WTC11 (cell line): Measurements from ENCODE around the gene BCAR3. TPM values are rescaled to one million over a fixed set of nuclear protein-coding genes. Genes with fewer than 3 reads are reported as not detected.

Experiments used
- ARID4B ChIP-seq: sonication (generic); formaldehyde crosslinking; IDR thresholded peaks from 2 replicates; pipeline ENCODE4 v1.8.0; 2023; ENCODE audit warnings: missing genetic modification reagents, mild to moderate bottlenecking, borderline replicate concordance
- ESRRA ChIP-seq: sonication (generic); formaldehyde crosslinking; IDR thresholded peaks from 2 replicates; pipeline ENCODE4 v1.8.1; 2022; ENCODE audit warnings: mild to moderate bottlenecking, missing genetic modification reagents, borderline replicate concordance
- GRHL2 ChIP-seq: fragments of 250-450 bp; sonication (Bioruptor Pico); IDR thresholded peaks from 2 replicates; pipeline ENCODE4 v1.8.0; 2022; ENCODE audit warnings: mild to moderate bottlenecking, moderate library complexity; ENCODE audit not compliant: insufficient replicate concordance, severe bottlenecking
- ZBTB21 ChIP-seq: sonication (generic); formaldehyde crosslinking; IDR thresholded peaks from 2 replicates; pipeline ENCODE4 v1.8.1; 2023; ENCODE audit warnings: mild to moderate bottlenecking, missing genetic modification reagents, borderline replicate concordance
- ZNF512 ChIP-seq: sonication (generic); formaldehyde crosslinking; IDR thresholded peaks from 2 replicates; pipeline ENCODE4 v1.8.1; 2022; ENCODE audit warnings: missing genetic modification reagents, borderline replicate concordance
- total RNA-seq: library from RNA; stranded (reverse); gene quantifications from 3 replicates; pipeline ENCODE4 v1.2.3, GENCODE V29; 2021
- TF ChIP-seq, protein P1 (sequence below): sonication (generic); formaldehyde crosslinking; IDR thresholded peaks from 2 replicates; pipeline ENCODE4 v1.8.0; 2023; ENCODE audit warnings: missing genetic modification reagents
- TF ChIP-seq, protein P2 (sequence below): sonication (generic); formaldehyde crosslinking; IDR thresholded peaks from 2 replicates; pipeline ENCODE4 v1.8.1; 2023; ENCODE audit warnings: mild to moderate bottlenecking, missing genetic modification reagents, borderline replicate concordance

BCAR3 gene
- total RNA-seq, 1 experiment from 2014 or later = 14.8 TPM

- TF ChIP-seq ZNF512 (CRISPR knock-in tag) (no peak), ARID4B (CRISPR knock-in tag) (no peak), GRHL2 (no peak), ESRRA (CRISPR knock-in tag) (no peak), ZBTB21 (no peak)
- TF ChIP-seq, protein P1, sequence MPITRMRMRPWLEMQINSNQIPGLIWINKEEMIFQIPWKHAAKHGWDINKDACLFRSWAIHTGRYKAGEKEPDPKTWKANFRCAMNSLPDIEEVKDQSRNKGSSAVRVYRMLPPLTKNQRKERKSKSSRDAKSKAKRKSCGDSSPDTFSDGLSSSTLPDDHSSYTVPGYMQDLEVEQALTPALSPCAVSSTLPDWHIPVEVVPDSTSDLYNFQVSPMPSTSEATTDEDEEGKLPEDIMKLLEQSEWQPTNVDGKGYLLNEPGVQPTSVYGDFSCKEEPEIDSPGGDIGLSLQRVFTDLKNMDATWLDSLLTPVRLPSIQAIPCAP (CRISPR knock-in tag) = no peak
- TF ChIP-seq, protein P2, sequence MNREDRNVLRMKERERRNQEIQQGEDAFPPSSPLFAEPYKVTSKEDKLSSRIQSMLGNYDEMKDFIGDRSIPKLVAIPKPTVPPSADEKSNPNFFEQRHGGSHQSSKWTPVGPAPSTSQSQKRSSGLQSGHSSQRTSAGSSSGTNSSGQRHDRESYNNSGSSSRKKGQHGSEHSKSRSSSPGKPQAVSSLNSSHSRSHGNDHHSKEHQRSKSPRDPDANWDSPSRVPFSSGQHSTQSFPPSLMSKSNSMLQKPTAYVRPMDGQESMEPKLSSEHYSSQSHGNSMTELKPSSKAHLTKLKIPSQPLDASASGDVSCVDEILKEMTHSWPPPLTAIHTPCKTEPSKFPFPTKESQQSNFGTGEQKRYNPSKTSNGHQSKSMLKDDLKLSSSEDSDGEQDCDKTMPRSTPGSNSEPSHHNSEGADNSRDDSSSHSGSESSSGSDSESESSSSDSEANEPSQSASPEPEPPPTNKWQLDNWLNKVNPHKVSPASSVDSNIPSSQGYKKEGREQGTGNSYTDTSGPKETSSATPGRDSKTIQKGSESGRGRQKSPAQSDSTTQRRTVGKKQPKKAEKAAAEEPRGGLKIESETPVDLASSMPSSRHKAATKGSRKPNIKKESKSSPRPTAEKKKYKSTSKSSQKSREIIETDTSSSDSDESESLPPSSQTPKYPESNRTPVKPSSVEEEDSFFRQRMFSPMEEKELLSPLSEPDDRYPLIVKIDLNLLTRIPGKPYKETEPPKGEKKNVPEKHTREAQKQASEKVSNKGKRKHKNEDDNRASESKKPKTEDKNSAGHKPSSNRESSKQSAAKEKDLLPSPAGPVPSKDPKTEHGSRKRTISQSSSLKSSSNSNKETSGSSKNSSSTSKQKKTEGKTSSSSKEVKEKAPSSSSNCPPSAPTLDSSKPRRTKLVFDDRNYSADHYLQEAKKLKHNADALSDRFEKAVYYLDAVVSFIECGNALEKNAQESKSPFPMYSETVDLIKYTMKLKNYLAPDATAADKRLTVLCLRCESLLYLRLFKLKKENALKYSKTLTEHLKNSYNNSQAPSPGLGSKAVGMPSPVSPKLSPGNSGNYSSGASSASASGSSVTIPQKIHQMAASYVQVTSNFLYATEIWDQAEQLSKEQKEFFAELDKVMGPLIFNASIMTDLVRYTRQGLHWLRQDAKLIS (CRISPR knock-in tag) = no peak
- TF ChIP-seq, all 79 proteins: peak for 0
These were observed 165.5 kb downstream of the BCAR3 start (continued) for GRCh38 chr1:93516164-93516563.

Other genes starting within 250 kb of the BCAR3 start
- 79.1 to 81.8 TPM (median 79.6 TPM) in 3 replicates for gene FNBP1L, start 233.7 kb downstream of the BCAR3 start, total RNA-seq
- 56.4 to 61.5 TPM (median 61.0 TPM) in 3 replicates for gene DNTTIP2, start 197.4 kb upstream of the BCAR3 start, total RNA-seq
- gene GCLM, start 227.6 kb upstream of the BCAR3 start, total RNA-seq = 10.8 to 14.1 TPM (median 11.5 TPM) in 3 replicates